CD4-positive, alpha-beta T cell (primary cell): ENCODE measurements around the gene RPL39L. TPM values are rescaled to one million over a fixed set of nuclear protein-coding genes. Genes with fewer than 3 reads are reported as not detected.

ENCODE experiments used
- ATAC-seq: fragments of 200-7000 bp; cut with Tn5 transposase; one replicate; pipeline ENCODE4 v1.10.0; 2022; ENCODE audit warnings: mild to moderate bottlenecking; ENCODE audit not compliant: poor library complexity
- CTCF ChIA-PET: fragments of 350-600 bp; sonication (Branson Sonifier 250); formaldehyde crosslinking; loops from one replicate; lab custom pipeline; 2021; ENCODE audit warnings: antibody characterized with exemption, inconsistent platforms; lab: Charles Lee
- POLR2A ChIA-PET: fragments of 350-600 bp; sonication (Branson Sonifier 250); formaldehyde crosslinking; loops from one replicate; lab custom pipeline; 2021; ENCODE audit warnings: antibody characterized with exemption, inconsistent platforms; lab: Charles Lee
- DNase-seq, 14 experiments: peaks; one replicate each; pipeline ENCODE4 v3.0.0-alpha.2; 2013 to 2020; ENCODE audit warnings: mixed read lengths in 2 of 14
- H3K27ac ChIP-seq, 2 donors: one replicate each; pipeline versions ENCODE4 v1.5.1 to v1.7.0; 2013; ENCODE audit warnings: low read length in 2 of 2, low read depth in 1 of 2, mild to moderate bottlenecking in 1 of 2
- H3K27me3 ChIP-seq, 2 experiments: 1 replicate in 1 of 2; 2 replicates in 1 of 2; pipeline versions ENCODE4 v1.6.1 to v1.7.0; 2013; ENCODE audit warnings: low read length in 2 of 2, control low read depth in 1 of 2, mild to moderate bottlenecking in 1 of 2, moderate library complexity in 1 of 2; ENCODE audit not compliant: insufficient read depth in 2 of 2, control insufficient read depth in 1 of 2
- H3K36me3 ChIP-seq: one replicate; pipeline ENCODE4 v1.6.1; 2013; ENCODE audit warnings: low read length, control low read depth; ENCODE audit not compliant: insufficient read depth
- H3K4me1 ChIP-seq: one replicate; pipeline ENCODE4 v1.6.1; 2013; ENCODE audit warnings: low read length, control low read depth; ENCODE audit not compliant: insufficient read depth
- H3K4me3 ChIP-seq: one replicate; pipeline ENCODE4 v1.5.1; 2013; ENCODE audit warnings: mild to moderate bottlenecking, low read length, moderate library complexity
- H3K9me3 ChIP-seq, 2 experiments: 1 replicate in 1 of 2; 2 replicates in 1 of 2; pipeline versions ENCODE4 v1.6.1 to v1.7.0; 2013; ENCODE audit warnings: low read length in 2 of 2, mild to moderate bottlenecking in 2 of 2, control low read depth in 1 of 2, moderate library complexity in 1 of 2; ENCODE audit not compliant: control insufficient read depth in 1 of 2, insufficient read depth in 1 of 2
- H3K27ac Mint-ChIP-seq: one replicate; pipeline ENCODE4 v1.8.0; 2020; ENCODE audit warnings: mixed read lengths
- H3K27me3 Mint-ChIP-seq: one replicate; pipeline ENCODE4 v1.8.0; 2021; ENCODE audit warnings: mixed read lengths
- H3K36me3 Mint-ChIP-seq: one replicate; pipeline ENCODE4 v1.8.0; 2021; ENCODE audit warnings: low read depth, mixed read lengths
- H3K4me1 Mint-ChIP-seq: one replicate; pipeline ENCODE4 v1.8.0; 2021; ENCODE audit warnings: low read depth, mixed read lengths
- H3K4me3 Mint-ChIP-seq: one replicate; pipeline ENCODE4 v1.8.0; 2020; ENCODE audit warnings: mild to moderate bottlenecking, mixed read lengths
- H3K9me3 Mint-ChIP-seq: one replicate; pipeline ENCODE4 v1.8.0; 2020; ENCODE audit warnings: mixed read lengths
- CTCF ChIP-seq: fragments of 200-600 bp; IDR thresholded peaks from one replicate; pipeline ENCODE4 v1.8.0; 2022; ENCODE audit warnings: antibody characterized with exemption, mild to moderate bottlenecking
- intact Hi-C, 2 experiments: fragments of 100-400 bp; cut with DNase I in 1 of 2; cut with micrococcal nuclease in 1 of 2; formaldehyde crosslinking; loops; one replicate each; pipeline versions ENCODE4 v1.15.1 to v1.9.0; 2023 to 2025; cut with DNase I, micrococcal nuclease
- total RNA-seq, 174 experiments: library from RNA in 2 of 174; stranded (reverse) in 2 of 174; gene quantifications; one replicate each; pipeline ENCODE4 v1.2.3 and lab custom pipeline; 2021 to 2026

RPL39L gene
- total RNA-seq, 2 experiments from 2014 or later = 1.1 to 1.7 TPM

DNA sequence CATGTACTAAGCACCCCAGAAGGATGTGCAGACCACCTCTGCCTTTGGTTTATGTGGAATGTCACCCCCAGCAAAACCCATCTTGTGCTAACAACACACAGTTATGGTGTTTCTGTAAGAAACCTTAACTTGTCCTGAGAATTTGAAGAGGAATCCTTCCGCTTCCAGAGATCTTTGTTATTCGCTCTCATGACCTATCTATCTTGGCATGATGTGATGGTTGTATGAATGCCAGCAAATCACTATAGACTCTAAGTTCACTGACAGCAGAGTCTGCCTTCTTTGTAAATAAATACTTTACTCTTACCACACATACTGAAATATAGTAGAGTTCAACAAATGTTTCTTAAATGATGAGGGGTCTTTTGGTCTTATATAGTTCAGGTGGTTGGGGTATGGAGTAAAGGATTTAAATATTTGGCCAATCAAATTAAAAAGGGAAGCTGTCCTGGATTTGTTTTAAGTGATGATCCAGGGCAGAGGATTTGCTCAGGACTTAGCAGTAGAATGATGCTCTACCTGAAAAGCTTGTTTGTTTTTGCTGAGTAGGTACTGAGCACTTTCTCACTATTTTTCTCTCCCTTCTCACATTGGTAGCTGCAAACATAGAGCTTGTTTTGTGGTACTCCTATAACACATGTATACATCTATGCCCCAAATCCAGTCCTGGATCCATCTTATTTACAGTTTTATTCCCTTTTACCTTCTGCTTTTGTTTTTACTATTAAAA, 30.1 kb upstream of the RPL39L start:
- H3K27ac Mint-ChIP-seq = no peak overlapping the region
- no peaks in the 10 kb centered on the region for H3K27me3 Mint-ChIP-seq
- no peaks in the 10 kb centered on the region for H3K36me3 ChIP-seq
- peaks cover 9% of the 10 kb centered on the region for H3K4me1 ChIP-seq
- POLR2A ChIA-PET = no interaction called here
- H3K36me3 Mint-ChIP-seq = no peaks in the 10 kb centered on the region
- no peak for TF ChIP-seq CTCF
- no peak overlapping the region for H3K4me3 ChIP-seq
- CTCF ChIA-PET = interaction anchor here (1.0 kb wide), 2 partner anchors 56 to 320 kb away, joined by 3 to 4 read pairs; no protein-coding TSS in a partner anchor
- DNase-seq = no peak
- H3K9me3 Mint-ChIP-seq = no peaks in the 10 kb centered on the region
- H3K4me1 Mint-ChIP-seq = peaks cover 14% of the 10 kb centered on the region
- H3K4me3 Mint-ChIP-seq = no peak overlapping the region
- intact Hi-C loops = loop anchor here in 1 of 2 experiments (5.0 kb wide), 1 partner anchor 552 kb away; no protein-coding TSS in a partner anchor
- no peak for ATAC-seq
- no peaks in the 10 kb centered on the region for H3K27me3 ChIP-seq
- H3K27ac ChIP-seq = no peak overlapping the region
- H3K9me3 ChIP-seq = no peaks in the 10 kb centered on the region

- ChIA-PET POLR2A (no interaction called here), CTCF (interaction anchor here (0.9 kb wide), 1 partner anchor 319 kb away, joined by 3 read pairs; no protein-coding TSS in a partner anchor)
- ATAC-seq (no peak), DNase-seq (no peak)
- H3K9me3 Mint-ChIP-seq = no peaks in the 10 kb centered on the region
- H3K9me3 ChIP-seq = no peaks in the 10 kb centered on the region
- H3K36me3 ChIP-seq = no peaks in the 10 kb centered on the region
- intact Hi-C loops = loop anchor here in 1 of 2 experiments (5.0 kb wide), 1 partner anchor 550 kb away; no protein-coding TSS in a partner anchor
- no peak overlapping the region for H3K27ac Mint-ChIP-seq
- H3K27me3 Mint-ChIP-seq = no peaks in the 10 kb centered on the region
- no peaks in the 10 kb centered on the region for H3K27me3 ChIP-seq
- TF ChIP-seq CTCF = no peak
- H3K4me1 ChIP-seq = peaks cover 9% of the 10 kb centered on the region
- H3K4me1 Mint-ChIP-seq = peaks cover 14% of the 10 kb centered on the region
- no peaks in the 10 kb centered on the region for H3K36me3 Mint-ChIP-seq
- H3K4me3 ChIP-seq = no peak overlapping the region
- no peak overlapping the region for H3K27ac ChIP-seq
- H3K4me3 Mint-ChIP-seq = no peak overlapping the region
Observed at GRCh38 chr3:187167777-187168176, 28.5 kb upstream of the RPL39L start.

GRCh38 chr3:187166750-187167149, 27.5 kb upstream of the RPL39L start:
- H3K4me1 ChIP-seq = peaks cover 9% of the 10 kb centered on the region
- ATAC-seq (no peak), DNase-seq (no peak)
- Mint-ChIP-seq H3K4me3 (no peak overlapping the region), H3K27ac (no peak overlapping the region), H3K9me3 (no peaks in the 10 kb centered on the region), H3K4me1 (peaks cover 14% of the 10 kb centered on the region), H3K27me3 (no peaks in the 10 kb centered on the region), H3K36me3 (no peaks in the 10 kb centered on the region)
- ChIA-PET CTCF (interaction anchor here (3.7 kb wide), 1 partner anchor 53 kb away, joined by 64 read pairs; no protein-coding TSS in a partner anchor), POLR2A (no interaction called here)
- no peaks in the 10 kb centered on the region for H3K27me3 ChIP-seq
- H3K9me3 ChIP-seq = no peaks in the 10 kb centered on the region
- no peaks in the 10 kb centered on the region for H3K36me3 ChIP-seq
- no peak for TF ChIP-seq CTCF
- intact Hi-C loops = loop anchor here in 1 of 2 experiments (5.0 kb wide), 1 partner anchor 549 kb away; no protein-coding TSS in a partner anchor
- H3K4me3 ChIP-seq = no peak overlapping the region
- no peak overlapping the region for H3K27ac ChIP-seq
